Activated T-cell treated with anti-CD3 and anti-CD28 coated beads for 4 hours (primary cell): ENCODE results near the gene FHIT.

Source experiments
- DNase-seq: peaks from one replicate; pipeline ENCODE4 v3.0.0-alpha.2; 2020

Gene FHIT

GRCh38 chr3:60366486-60366885, 884.8 kb downstream of the FHIT start:
- no peak for DNase-seq

GRCh38 chr3:60365360-60365759, 885.9 kb downstream of the FHIT start:
- DNase-seq: no peak

- DNase-seq: no peak
These were observed 886.8 kb downstream of the FHIT start for GRCh38 chr3:60364475-60364874.

- DNase-seq: no peak
These were observed 887.4 kb downstream of the FHIT start for GRCh38 chr3:60363817-60364216.

- DNase-seq: no peak
These were observed 895.4 kb downstream of the FHIT start for GRCh38 chr3:60355825-60356224.

DNA sequence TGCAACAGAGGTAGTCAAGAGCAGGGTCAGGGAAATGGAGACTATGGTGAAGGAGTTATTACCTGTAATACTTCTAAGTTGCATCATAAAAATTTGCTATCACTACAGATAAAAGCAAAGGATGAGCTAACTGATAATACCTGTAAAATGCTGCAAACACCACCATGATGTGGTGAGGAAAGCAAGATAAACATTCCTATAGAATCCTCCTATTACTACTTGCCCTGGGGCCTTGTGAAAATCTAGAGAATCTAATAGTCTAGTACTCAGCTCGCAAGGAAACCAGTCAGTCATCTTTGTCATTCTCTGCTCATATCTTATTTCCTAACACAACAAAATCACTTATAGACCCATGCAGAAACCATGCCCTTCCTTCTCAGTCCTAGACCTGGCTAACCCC, 899.8 kb downstream of the FHIT start:
- DNase-seq: no peak

DNA sequence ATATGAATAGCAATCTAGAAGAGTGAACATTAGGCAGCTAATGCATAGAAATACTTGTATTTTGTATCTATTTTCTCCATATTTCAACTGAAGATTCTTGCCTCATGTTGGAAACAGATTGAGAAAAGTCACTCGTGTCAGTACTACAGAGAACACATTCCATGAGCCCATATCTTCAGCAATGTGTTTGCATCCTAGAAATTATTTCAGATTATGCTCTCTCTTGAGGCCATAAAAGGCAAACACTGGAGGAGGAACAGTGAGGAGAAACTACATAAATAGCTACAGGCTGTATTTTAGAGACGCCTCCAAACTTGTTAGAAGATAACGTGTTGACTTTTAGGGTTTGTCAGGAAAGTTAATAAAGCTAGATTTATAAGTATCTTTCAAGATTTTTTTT, 906.9 kb downstream of the FHIT start:
- no peak for DNase-seq

- DNase-seq: no peak
These were observed 907.4 kb downstream of the FHIT start for GRCh38 chr3:60343831-60344230.

- DNase-seq: no peak
These were observed 911.9 kb downstream of the FHIT start for GRCh38 chr3:60339304-60339703.

- no peak for DNase-seq
These were observed 913.8 kb downstream of the FHIT start for GRCh38 chr3:60337421-60337820.

DNA sequence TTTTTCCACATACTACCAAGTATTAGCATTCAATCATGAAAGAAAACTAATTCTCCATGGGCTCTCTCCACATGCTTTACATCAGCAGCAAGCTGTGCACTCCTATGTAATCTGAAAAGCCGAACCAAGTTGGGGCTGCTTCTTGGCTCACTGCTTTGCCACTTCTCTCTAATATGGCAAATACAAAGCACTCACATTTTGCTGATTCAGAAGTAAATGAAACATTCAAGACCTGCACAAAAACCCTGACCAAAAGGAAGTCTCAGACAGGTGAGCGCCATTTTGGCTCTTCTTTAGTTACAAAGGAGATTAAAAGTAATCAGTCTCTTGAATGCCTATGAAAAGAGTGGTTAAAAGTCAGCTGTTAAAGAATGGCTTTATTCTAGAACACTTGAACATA, 915.2 kb downstream of the FHIT start:
- no peak for DNase-seq

- DNase-seq: no peak
These were observed 917.5 kb downstream of the FHIT start for GRCh38 chr3:60333710-60334109.

- DNase-seq: no peak
These were observed 921.1 kb downstream of the FHIT start for GRCh38 chr3:60330107-60330506.

DNA sequence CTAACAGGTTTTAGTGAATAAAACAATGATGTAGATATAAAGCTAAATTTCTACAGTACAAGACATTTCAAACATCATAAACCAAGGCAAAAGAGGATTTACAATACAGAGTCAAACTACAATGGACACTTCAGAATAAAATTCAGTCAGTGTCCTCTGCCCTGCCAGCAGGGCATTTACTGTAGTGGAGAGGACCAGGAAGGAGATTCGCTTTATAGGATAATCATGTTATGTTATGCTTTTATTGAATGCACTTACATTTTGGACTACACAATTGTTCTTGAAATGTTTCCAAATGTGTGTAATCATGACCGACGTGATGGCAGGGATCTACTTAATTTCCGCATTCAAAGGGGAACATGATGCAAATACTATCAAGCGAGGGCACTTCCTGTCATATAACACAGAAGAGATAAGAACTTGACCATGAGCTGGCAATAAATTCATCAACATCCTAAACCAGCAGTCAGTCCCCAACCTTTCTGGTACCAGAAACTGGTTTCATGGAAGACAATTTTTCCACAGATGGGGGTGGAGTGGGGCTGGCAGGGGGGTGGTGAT, 925.6 kb downstream of the FHIT start:
- no peak for DNase-seq

DNA sequence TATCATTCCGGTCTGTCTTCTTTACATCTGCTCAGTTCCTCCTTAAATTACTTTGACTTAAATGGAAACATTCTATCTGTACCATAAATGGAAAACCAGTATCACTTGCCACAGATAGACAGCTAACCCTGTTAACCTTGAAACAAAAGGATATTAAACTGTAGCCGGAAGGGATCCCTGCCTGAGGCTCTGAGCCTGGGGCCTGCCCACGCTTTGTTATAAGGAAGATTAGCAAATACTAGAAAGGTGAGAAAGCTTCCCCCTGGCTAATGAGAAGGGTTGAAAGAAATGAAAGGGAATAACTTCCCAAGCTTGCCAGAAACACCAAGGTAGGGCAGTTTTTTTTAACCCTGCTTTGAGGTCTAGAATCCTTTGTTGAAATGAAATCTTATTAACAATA, 927.6 kb downstream of the FHIT start:
- DNase-seq: no peak

GRCh38 chr3:60323180-60323579, 928.1 kb downstream of the FHIT start:
- DNase-seq: no peak

GRCh38 chr3:60322298-60322856, 928.9 kb downstream of the FHIT start:
- DNase-seq: no peak

DNA sequence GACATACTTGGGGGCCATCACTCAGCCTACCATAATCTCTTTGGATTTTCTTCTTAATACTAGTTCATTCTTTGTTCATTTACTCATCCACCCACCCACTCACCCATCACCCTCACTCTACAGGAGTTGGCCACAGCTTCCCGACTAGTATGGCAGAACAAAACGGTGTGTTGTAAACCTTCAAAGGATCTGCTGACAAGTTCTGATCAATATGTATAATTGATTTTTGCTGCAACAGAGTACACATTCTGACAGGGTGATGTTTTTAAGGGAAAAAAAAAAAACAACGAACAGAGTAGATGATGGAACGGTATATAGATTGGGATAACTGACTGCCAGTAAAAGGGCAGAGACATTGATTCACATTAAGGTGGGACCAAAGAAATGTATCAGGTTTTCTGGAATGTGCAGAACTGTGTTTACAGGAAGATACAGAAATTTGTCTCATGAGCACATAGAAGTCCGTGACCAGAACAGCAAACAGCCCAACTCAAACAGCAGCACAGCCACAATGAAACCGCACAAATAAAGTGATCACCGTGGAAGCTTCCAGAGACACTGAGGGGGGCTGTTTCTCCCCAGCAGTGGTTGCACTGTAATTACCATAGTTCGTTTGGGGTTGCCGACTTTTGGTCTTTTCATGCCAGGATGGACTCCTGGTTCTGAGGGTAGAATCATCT, 931.9 kb downstream of the FHIT start:
- DNase-seq: no peak

DNA sequence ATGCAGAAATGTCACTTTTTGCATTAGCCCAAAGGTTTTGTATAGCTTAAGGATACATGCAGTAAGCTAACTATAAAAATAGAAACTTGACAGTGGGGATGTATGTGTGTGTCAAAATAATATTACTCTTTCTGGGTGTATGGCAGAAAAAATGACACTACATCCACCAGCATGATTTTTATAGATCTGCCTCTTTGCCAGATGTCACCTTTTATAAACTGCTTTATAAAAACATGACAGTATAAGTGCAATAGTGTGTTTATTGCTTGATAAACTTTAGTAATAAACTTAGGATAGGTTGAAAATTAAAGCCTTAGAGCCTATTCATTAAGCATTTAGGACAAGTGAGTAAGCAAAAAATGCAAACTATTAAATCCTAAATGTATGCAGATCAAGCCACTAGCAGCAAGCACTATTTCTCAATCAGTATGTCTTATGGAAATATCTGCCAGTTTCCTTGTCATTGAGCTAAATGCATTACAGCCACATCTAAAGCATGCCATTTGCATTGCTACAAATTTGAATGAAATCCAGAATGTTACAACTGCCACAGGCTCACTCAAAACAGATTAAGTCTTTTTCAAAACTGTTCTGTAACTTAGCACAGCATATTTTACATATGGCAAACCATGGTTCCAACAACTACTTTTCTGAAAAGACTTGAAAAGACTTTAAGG, 935.0 kb downstream of the FHIT start:
- DNase-seq: no peak

GRCh38 chr3:60313951-60314461, 937.2 kb downstream of the FHIT start:
- no peak for DNase-seq

DNA sequence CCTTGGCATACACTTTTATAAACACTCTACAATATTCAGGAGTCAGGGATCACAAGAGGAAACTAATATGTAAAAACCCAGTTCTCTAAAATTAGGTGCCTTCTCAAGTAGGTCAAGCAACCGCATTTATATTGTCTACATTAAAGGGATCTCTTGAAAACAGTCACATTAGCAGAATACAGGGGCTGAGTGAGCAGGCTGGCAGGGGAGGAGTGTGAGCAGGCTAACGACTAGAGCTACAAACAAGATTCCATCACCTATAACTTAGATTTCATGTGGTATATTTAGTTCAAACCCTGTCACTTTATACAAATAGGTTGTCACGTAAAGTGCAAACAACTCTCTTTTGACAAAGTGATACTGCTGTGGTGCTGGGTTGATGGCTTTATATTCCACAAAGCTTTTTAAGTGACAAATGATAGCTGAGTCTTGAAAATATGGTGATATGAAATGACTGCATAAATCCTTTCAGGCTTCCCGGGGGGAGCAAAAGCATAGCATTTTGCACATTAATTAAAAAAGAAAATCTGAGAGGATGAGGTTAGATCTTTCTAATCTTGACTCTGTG, 937.9 kb downstream of the FHIT start:
- no peak for DNase-seq

GRCh38 chr3:60309539-60310268, 941.5 kb downstream of the FHIT start:
- no peak for DNase-seq

DNA sequence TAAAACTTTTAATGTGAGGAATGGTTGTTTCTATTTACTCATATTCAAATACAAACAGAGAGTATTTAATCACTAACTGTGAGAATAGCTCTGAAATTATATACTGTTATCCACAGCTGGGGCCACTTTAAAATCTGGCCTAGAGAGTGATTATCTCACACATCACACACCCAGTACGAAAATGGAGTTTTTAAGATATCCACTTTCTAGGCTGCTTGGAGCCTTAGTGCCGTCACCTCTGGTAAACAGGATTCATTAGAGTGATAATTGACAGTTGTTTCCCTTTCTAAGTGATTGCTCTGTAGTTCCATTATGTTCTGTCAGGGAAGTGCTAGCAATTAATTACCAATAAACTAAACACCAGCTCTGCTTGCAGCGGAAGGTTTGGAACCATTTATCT, 942.4 kb downstream of the FHIT start:
- no peak for DNase-seq
